Fibroblast of skin of abdomen (primary cell): Measurements from ENCODE around the gene ORAI3.

Experiments
- DNase-seq: peaks from one replicate; pipeline ENCODE4 v3.0.0-alpha.2; 2013

ORAI3 gene

DNA sequence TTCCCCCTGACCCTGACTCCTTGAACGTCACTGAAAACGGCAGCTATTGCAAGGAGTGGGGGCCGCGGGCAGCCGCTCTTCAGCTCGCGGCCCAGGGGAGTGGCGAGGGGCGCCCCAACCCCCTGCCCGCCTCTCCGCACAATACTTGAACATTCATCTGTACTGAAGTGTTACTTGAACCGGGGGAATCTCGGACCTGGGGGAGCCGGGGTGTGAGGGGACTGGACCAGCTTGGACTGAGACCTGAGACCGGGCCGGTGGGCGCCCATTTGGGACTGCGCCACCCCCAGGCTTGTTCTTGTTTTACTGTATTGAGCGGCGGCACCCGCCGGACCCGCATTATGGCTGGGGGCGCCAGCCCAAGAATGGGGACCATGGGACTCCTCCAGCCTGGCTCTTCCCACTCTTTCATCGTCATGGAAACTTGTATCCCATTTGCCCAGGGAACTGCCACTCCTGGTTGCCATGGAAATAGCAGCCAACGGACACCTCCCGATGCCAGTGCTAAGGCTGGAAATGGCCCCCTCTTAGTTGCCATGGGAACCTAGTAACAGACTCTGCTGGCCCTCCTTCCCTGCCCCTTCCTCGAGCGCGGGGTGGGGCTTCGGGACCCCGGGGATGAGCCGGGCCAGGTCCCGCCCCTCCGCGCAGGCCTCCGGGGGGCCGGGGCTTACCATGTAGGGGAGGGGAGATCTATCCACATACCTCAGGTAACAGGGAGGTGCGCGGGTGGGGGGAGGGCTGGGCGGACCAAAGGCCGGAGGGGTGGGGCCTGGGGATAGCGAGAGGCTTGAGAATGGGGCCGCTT, 805 bp upstream of the ORAI3 start:
- peak; percentile 96 for DNase-seq

- DNase-seq = peak; percentile 33
Measured at GRCh38 chr16:30949650-30950515, 1.0 kb downstream of the ORAI3 start.

DNA sequence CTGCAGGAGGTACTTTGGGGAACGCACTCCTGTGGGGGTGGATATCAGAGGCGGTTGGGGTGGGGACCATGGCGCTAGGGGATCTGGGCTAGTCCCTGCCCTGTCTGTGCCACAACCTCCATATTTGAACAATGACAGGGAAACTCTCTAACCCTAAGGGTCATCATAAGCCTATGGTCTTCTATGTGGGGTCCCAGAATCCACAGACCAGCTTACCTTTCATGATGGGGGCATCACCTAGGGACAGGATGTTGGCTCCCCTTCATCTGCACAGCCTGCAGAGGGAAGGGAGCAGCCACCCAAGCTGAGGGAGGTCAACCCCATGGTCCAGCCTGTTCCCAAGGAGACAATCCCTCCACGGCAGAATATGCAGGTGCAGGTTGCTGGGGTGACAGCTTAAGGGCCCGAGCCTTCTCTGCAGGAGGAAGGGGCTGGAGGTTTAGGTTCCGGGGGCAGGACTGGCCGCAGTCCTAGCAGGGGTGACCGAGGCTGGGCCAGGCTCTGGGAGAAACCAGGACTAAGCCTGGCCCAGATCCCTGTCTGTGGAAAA, 1.7 kb downstream of the ORAI3 start:
- no peak for DNase-seq

DNA sequence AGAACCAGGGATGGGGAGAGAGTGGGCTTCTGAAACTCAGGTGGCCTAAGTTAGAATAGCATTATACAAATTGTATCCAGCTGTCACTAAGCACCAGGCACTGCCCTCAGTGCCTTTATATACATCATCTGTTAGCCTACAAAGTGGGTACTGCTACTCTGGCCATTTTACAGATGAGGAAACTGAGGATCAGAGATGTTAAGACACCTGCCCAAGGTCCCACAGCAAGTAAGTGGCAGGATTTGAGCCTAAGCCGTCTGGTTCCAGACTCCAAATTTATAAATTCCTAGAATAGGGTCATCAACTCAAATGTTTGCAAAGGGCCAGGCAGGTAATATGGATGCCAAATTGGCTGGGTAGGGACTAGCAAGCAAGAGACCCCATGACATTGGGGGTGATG, 2.3 kb downstream of the ORAI3 start:
- no peak for DNase-seq

DNA sequence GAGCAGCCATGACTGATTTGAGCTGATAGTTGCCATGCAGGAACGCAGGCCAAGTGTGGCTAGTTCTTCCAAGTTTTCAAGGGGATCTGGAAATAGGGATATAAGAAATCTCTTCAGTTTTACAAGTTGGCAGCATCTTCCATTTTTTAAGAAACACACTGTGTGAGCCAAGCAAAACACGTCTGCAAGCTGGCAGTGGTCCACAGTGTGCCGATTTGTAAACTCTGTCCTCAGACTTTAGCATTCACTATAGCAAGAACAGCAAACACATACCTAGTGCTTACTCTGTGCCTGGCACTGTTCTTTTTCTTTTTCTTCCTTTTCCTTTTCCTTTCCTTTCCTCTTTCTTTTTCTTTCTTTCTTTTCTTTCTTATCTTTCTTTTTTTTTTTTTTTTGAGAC, 2.9 kb downstream of the ORAI3 start:
- DNase-seq = no peak

DNA sequence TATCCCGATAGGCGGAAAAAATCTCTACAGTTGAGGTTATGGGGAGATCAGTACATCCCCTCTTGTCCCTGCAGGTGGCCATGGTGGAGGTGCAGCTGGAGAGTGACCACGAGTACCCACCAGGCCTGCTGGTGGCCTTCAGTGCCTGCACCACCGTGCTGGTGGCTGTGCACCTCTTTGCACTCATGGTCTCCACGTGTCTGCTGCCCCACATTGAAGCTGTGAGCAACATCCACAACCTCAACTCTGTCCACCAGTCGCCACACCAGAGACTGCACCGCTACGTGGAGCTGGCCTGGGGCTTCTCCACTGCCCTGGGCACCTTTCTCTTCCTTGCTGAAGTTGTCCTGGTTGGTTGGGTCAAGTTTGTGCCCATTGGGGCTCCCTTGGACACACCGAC, 4.2 kb downstream of the ORAI3 start:
- no peak for DNase-seq

DNA sequence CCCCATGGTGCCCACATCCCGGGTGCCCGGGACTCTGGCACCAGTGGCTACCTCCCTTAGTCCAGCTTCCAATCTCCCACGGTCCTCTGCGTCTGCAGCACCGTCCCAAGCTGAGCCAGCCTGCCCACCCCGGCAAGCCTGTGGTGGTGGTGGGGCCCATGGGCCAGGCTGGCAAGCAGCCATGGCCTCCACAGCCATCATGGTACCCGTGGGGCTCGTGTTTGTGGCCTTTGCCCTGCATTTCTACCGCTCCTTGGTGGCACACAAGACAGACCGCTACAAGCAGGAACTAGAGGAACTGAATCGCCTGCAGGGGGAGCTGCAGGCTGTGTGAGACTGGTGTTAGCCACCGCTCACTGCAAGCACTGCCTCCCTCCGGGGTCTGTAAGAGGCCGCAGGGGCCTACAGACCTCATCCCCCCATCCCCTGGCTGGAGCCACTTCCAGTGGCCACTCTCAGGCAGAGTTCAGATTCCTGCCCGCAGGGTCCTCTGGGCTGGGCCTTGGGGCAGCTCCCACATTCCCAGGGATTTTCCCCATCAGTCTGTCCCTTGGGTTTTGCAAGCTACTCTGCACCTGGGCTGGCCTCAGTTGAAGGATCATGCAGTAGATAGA, 4.8 kb downstream of the ORAI3 start:
- DNase-seq = peak; percentile 73

GRCh38 chr16:30954993-30955392, 6.1 kb downstream of the ORAI3 start:
- no peak for DNase-seq

GRCh38 chr16:30956601-30957455, 8.0 kb downstream of the ORAI3 start:
- DNase-seq = peak; percentile 89

- peak; percentile 97 for DNase-seq
Measured at GRCh38 chr16:30957456-30958174, 8.7 kb downstream of the ORAI3 start, which contains the start of gene SETD1A. TSS of gene SETD1A (plus strand) at chr16:30957754. CDS start at chr16:30958732, 978 bp downstream.

- peak; percentile 51 for DNase-seq
Measured at GRCh38 chr16:30958175-30959079, 9.6 kb downstream of the ORAI3 start.

DNA sequence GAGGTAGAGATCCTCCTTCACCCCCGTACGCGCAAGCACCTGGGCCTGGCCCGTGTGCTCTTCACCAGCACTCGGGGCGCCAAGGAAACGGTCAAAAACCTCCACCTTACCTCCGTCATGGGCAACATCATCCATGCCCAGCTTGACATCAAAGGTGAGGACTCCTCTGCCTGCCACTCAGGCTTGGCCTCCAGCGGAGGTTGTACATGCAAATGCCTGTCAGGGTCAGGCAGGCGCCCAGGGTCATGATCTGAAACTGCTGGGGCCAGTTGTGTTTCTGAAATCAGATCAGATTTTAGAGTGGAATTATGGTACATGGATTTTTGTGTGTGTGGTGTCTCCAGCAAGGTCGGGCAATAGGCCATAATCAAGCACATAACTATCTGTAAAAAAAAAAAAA, 12.5 kb downstream of the ORAI3 start:
- no peak for DNase-seq

- no peak for DNase-seq
Measured at GRCh38 chr16:30963925-30964511, 15.2 kb downstream of the ORAI3 start.

- DNase-seq = no peak
Measured at GRCh38 chr16:30964574-30965226, 15.8 kb downstream of the ORAI3 start.

DNA sequence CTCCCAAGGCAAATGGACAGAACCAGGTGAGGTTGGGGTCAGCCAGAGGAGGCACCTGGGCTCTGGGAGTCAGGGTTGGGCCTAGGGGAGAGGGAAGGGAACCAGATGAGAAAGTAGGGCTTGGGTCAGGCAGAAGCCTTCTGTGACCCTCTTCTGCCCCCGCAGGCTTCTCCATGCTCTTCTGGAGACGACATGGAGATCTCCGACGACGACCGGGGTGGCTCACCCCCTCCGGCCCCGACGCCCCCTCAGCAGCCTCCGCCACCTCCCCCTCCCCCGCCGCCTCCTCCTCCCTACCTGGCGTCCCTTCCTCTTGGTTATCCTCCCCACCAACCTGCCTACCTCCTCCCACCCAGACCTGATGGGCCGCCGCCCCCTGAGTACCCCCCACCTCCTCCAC, 16.6 kb downstream of the ORAI3 start:
- DNase-seq = no peak

DNA sequence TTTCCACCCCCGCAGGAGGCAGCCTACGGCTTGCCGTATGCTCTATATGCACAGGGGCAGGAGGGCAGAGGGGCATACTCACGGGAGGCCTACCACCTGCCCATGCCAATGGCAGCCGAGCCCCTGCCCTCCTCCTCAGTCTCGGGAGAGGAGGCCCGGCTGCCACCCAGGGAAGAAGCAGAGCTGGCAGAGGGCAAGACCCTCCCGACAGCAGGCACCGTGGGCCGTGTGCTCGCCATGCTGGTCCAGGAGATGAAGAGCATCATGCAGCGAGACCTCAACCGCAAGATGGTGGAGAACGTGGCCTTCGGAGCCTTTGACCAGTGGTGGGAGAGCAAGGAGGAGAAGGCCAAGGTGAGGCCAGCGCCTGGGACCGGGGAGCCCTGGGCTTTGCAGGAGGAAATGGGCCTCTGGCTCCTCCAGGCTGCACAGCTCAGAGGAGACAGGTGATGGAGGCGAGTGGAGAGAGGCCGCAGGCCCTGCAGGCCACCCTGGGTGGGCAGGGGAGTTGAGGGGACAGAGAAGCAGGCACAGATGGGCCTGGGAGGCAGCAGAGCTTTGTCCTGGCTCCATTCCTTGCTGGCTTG, 17.3 kb downstream of the ORAI3 start:
- DNase-seq = no peak

DNA sequence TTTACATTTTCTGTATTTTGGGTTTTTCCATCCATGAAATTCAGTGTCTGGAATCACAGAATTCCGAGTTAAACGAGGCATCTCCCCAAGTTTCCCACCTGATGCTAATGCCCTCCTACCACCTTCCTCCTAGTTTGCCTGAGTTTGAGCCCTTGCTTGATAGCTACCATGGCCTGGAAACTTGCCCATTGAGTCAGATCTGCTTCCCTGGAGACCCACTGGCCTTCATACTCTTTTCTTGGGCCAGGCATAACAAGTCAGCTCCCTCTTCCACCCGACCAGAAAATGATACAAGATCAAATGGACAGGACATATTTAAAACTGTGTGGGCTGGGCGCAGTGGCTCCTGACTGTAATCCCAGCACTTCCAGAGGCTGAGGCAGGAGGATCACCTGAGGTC, 18.9 kb downstream of the ORAI3 start:
- DNase-seq = no peak

GRCh38 chr16:30969246-30969842, 20.5 kb downstream of the ORAI3 start:
- no peak for DNase-seq
